Ishikawa (cell line): ENCODE results near the gene FIGN.

ENCODE experiments used
- CEBPB ChIP-seq: IDR thresholded peaks from 2 replicates; pipeline ENCODE4 v1.6.1; 2012
- CREB1 ChIP-seq: IDR thresholded peaks from 2 replicates; pipeline ENCODE4 v1.6.1; 2012; ENCODE audit warnings: low read depth
- EGR1 ChIP-seq: IDR thresholded peaks from 2 replicates; pipeline ENCODE4 v1.6.1; 2012
- EP300 ChIP-seq: IDR thresholded peaks from 2 replicates; pipeline ENCODE4 v1.6.1; 2012; ENCODE audit warnings: borderline replicate concordance
- FOXM1 ChIP-seq: IDR thresholded peaks from 2 replicates; pipeline ENCODE4 v1.6.1; 2012; ENCODE audit warnings: low read depth, borderline replicate concordance
- NFIC ChIP-seq: IDR thresholded peaks from 2 replicates; pipeline ENCODE4 v1.6.1; 2012
- RAD21 ChIP-seq: IDR thresholded peaks from 2 replicates; pipeline ENCODE4 v1.6.1; 2012; ENCODE audit warnings: low read depth
- TAF1 ChIP-seq: IDR thresholded peaks from 2 replicates; pipeline ENCODE4 v1.6.1; 2012; ENCODE audit warnings: low read depth, mild to moderate bottlenecking
- TCF12 ChIP-seq: IDR thresholded peaks from 2 replicates; pipeline ENCODE4 v1.6.1; 2012; ENCODE audit warnings: low read depth
- TEAD4 ChIP-seq: IDR thresholded peaks from 2 replicates; pipeline ENCODE4 v1.6.1; 2012
- YY1 ChIP-seq: IDR thresholded peaks from 2 replicates; pipeline ENCODE4 v1.6.1; 2012; ENCODE audit warnings: low read depth
- ZBTB7A ChIP-seq: IDR thresholded peaks from 2 replicates; pipeline ENCODE4 v1.6.1; 2012; ENCODE audit warnings: low read depth
- TF ChIP-seq, protein P1 (sequence below): IDR thresholded peaks from 2 replicates; pipeline ENCODE4 v1.6.1; 2012
- TF ChIP-seq, protein P2 (sequence below): IDR thresholded peaks from 2 replicates; pipeline ENCODE4 v1.6.1; 2012; ENCODE audit warnings: low read depth, mild to moderate bottlenecking
- TF ChIP-seq, protein P3 (sequence below): IDR thresholded peaks from 2 replicates; pipeline ENCODE4 v1.6.1; 2012

The FIGN gene

DNA sequence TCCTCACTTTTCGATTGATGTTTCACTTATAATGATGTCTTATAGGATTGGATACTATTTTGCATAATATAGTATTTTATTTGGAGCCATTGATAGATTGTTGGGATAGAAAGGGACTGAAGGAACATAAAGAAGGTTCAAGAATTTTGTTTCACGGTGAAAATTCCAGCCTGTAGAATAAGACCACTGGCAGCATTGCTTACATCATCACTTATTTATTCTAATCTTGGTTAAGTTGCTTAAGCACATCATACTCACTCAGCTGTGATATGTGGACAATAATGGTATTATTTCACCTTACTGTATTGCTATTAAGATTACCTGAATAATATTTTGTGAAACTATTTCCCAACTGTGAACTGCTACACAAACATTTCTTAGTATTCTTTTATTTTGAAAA is 118.3 kb downstream of the FIGN start:
- TF ChIP-seq, protein P1, sequence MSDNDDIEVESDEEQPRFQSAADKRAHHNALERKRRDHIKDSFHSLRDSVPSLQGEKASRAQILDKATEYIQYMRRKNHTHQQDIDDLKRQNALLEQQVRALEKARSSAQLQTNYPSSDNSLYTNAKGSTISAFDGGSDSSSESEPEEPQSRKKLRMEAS, result no peak
- TF ChIP-seq CEBPB (no peak), YY1 (no peak), RAD21 (no peak), CREB1 (no peak), TEAD4 (no peak), ZBTB7A (no peak), EP300 (no peak), EGR1 (no peak), FOXM1 (no peak), TCF12 (no peak), NFIC (no peak)
- TF ChIP-seq, protein P2, sequence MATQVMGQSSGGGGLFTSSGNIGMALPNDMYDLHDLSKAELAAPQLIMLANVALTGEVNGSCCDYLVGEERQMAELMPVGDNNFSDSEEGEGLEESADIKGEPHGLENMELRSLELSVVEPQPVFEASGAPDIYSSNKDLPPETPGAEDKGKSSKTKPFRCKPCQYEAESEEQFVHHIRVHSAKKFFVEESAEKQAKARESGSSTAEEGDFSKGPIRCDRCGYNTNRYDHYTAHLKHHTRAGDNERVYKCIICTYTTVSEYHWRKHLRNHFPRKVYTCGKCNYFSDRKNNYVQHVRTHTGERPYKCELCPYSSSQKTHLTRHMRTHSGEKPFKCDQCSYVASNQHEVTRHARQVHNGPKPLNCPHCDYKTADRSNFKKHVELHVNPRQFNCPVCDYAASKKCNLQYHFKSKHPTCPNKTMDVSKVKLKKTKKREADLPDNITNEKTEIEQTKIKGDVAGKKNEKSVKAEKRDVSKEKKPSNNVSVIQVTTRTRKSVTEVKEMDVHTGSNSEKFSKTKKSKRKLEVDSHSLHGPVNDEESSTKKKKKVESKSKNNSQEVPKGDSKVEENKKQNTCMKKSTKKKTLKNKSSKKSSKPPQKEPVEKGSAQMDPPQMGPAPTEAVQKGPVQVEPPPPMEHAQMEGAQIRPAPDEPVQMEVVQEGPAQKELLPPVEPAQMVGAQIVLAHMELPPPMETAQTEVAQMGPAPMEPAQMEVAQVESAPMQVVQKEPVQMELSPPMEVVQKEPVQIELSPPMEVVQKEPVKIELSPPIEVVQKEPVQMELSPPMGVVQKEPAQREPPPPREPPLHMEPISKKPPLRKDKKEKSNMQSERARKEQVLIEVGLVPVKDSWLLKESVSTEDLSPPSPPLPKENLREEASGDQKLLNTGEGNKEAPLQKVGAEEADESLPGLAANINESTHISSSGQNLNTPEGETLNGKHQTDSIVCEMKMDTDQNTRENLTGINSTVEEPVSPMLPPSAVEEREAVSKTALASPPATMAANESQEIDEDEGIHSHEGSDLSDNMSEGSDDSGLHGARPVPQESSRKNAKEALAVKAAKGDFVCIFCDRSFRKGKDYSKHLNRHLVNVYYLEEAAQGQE, result no peak
- TF ChIP-seq, protein P3, sequence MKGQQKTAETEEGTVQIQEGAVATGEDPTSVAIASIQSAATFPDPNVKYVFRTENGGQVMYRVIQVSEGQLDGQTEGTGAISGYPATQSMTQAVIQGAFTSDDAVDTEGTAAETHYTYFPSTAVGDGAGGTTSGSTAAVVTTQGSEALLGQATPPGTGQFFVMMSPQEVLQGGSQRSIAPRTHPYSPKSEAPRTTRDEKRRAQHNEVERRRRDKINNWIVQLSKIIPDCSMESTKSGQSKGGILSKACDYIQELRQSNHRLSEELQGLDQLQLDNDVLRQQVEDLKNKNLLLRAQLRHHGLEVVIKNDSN, result no peak

DNA sequence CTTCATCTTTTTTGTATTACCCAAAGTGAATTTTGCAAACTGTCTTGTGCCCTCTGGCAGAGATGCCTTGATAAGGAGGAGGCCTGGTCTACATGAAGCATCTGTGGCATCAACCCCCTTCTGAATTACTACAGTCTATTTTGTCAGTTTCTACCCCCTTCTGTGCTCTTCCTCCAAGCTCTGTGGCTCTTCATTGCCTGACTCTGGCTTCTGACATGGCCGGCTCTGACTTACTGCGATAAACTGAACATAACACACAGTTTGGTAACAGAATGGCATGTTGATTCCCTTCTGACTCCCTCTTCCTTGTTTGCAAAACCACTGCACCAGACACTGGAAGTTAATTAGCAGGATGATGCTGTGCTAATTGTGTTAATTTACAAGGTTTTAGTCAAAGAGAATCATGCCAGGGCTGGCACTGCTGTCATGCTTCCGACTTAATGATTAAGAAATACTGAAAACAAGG is 122.5 kb downstream of the FIGN start:
- TF ChIP-seq EP300 (no peak), TCF12 (no peak), CEBPB (no peak), TAF1 (no peak), YY1 (no peak), CREB1 (no peak), NFIC (no peak), EGR1 (no peak), RAD21 (no peak), ZBTB7A (no peak), FOXM1 (no peak), TEAD4 (no peak)
- TF ChIP-seq, protein P3, result no peak
- TF ChIP-seq, protein P2, result no peak
- TF ChIP-seq, protein P1, result no peak

DNA sequence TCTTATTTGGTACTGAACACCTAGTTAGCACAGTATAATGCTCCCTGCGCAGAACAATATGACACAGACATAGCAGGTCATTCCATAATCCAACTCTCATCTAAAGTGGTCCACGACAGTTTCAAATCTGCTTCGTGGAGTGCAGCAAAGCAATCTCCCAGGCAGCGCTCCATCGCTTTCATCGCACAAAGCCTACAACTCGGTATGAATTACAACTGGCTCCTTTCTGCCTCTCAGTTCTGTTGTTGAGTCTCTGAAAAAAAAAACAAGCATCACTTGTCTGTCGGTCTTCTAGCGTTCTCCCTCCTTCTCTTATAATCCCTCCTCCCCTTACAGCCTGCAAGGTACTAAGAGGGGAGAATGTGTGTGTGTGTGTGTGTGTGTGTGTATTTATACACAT is 123.5 kb downstream of the FIGN start:
- TF ChIP-seq RAD21 (no peak), YY1 (no peak), ZBTB7A (no peak), NFIC (no peak), CEBPB (no peak), EGR1 (no peak), CREB1 (no peak), TAF1 (no peak), TEAD4 (no peak), TCF12 (no peak), FOXM1 (no peak), EP300 (no peak)
- TF ChIP-seq, protein P1, result no peak
- TF ChIP-seq, protein P2, result no peak
- TF ChIP-seq, protein P3, result no peak

DNA sequence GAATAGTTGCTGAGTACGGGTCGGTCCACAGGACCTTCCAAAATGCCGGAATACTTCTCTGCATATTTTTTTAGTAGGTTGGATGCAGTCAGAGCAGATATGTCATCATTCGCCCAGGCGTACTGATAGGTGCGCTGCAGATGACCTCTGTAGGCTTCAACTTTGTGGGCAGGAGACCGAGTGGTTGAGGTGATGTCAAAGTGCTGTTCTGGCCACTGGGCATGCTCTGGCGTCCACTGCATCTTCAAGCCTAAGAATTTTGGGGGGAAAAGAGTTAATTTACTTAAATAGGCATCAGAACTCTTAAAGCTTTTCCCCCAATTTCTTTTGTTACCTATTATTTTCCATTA is 124.3 kb downstream of the FIGN start:
- TF ChIP-seq, protein P2, result no peak
- TF ChIP-seq EGR1 (no peak), ZBTB7A (no peak), RAD21 (no peak), NFIC (no peak), EP300 (no peak), CEBPB (no peak), TEAD4 (no peak)
- TF ChIP-seq, protein P3, result no peak
- TF ChIP-seq, protein P1, result no peak
